Heart left ventricle (tissue), 13 donors: ENCODE measurements around the gene MEGF8.

Experiments used
- POLR2A ChIP-seq, 2 donors: fragments of 450-650 bp; IDR thresholded peaks; one replicate each; pipeline ENCODE4 v1.6.1; 2017; ENCODE audit warnings: antibody characterized with exemption in 2 of 2, mild to moderate bottlenecking in 2 of 2, moderate library complexity in 2 of 2
- TF ChIP-seq, protein P1 (sequence below), 12 donors: fragments of 200-600 bp; sonication (generic) in 4 of 12; IDR thresholded peaks; one replicate each; pipeline versions ENCODE4 v1.5.0 to v1.8.0; 2018 to 2022; ENCODE audit warnings: antibody characterized with exemption in 12 of 12, mild to moderate bottlenecking in 5 of 12
- donor health status: ischemic (EF 13 %, LVEDD 7.1; RV severe dilation, severe dysfunction).
- donor health status: DM: no; HTN: yes; CAD: no.
- donor health status: DM: no; HTN: no; CAD: no.
- donor health status: ischemic (EF 25% LVEDD 6.9; RV normal size, moderate dysfunction).
- donor health status: ischemic (EF 25% LVEDD 5.7; RV mildly dilated, moderate dysfunction).
- donor health status: ischemic (EF 35%, LVEDD 5.7; RV mildly dilated, moderate dysfunction).
- donor health status: nonischemic (EF 11% LVEDD 7.7; RV severe dilation, severe dysfunction).
- donor health status: DM: yes; HTN: yes; CAD: no.
- donor health status: PGD.
- donor health status: ischemic (EF 29% LVEDD 5.4; RV normal size, mild dysfunction).
- donor health status: nonischemic (EF 23%, LVEDD 6.1; RV moderate dilation, normal function).

DNA sequence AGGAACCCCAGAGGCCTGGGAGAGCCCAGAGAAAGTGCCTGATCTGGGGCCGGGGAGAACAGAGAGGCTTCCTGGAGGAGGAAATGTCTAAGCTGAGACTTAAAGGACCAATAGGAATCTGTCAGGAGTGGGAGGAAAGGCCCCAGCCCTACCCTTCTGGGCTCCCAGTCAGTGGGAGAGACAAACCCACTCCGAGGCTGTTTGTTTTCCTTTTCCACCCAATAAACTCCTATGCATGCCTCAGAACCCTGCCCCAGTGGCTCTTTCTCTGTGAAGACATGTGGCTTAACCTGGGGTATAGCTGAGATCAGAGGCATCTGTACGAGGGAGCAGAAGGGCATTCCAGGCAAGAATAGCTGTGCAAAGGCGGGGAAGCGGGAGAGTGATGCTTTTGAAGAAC is 1.9 kb downstream of the MEGF8 start:
- TF ChIP-seq, protein P1, sequence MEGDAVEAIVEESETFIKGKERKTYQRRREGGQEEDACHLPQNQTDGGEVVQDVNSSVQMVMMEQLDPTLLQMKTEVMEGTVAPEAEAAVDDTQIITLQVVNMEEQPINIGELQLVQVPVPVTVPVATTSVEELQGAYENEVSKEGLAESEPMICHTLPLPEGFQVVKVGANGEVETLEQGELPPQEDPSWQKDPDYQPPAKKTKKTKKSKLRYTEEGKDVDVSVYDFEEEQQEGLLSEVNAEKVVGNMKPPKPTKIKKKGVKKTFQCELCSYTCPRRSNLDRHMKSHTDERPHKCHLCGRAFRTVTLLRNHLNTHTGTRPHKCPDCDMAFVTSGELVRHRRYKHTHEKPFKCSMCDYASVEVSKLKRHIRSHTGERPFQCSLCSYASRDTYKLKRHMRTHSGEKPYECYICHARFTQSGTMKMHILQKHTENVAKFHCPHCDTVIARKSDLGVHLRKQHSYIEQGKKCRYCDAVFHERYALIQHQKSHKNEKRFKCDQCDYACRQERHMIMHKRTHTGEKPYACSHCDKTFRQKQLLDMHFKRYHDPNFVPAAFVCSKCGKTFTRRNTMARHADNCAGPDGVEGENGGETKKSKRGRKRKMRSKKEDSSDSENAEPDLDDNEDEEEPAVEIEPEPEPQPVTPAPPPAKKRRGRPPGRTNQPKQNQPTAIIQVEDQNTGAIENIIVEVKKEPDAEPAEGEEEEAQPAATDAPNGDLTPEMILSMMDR (IDR thresholded peaks at IDR 0.05): no peak
- TF ChIP-seq POLR2A (IDR thresholded peaks at IDR 0.05): no peak
